MM.1S (cell line): ENCODE measurements around the gene PCCA.
"Not testable (repeated sequence)": the region's sequence is repeated elsewhere in the genome, so short reads cannot be mapped to it uniquely, and the experiment has no call there.

Source experiments
- DNase-seq: peaks from one replicate; pipeline ENCODE4 v3.0.0-alpha.2; 2015
- H2AFZ ChIP-seq: fragments of 300-600 bp; sonication (generic); 2 replicates; pipeline ENCODE4 v1.6.0; 2016; ENCODE audit warnings: antibody characterized with exemption, low read length
- H3F3A ChIP-seq: fragments of 300-600 bp; sonication (generic); 2 replicates; pipeline ENCODE4 v1.6.1; 2016; ENCODE audit warnings: mild to moderate bottlenecking, antibody characterized with exemption, low read length, moderate library complexity, mixed read lengths; ENCODE audit not compliant: insufficient read depth
- H3K27ac ChIP-seq: fragments of 300-600 bp; sonication (generic); 2 replicates; pipeline ENCODE4 v1.5.1; 2016; ENCODE audit warnings: mild to moderate bottlenecking, low read length
- H3K27me3 ChIP-seq: fragments of 300-600 bp; sonication (generic); replicated peaks from 2 replicates; pipeline ENCODE4 v1.6.0; 2016; ENCODE audit warnings: low read length; ENCODE audit not compliant: insufficient read depth
- H3K36me3 ChIP-seq: fragments of 300-600 bp; sonication (generic); replicated peaks from 2 replicates; pipeline ENCODE4 v1.6.1; 2016; ENCODE audit warnings: mild to moderate bottlenecking, low read length, mixed read lengths; ENCODE audit not compliant: insufficient read depth
- H3K4me1 ChIP-seq: fragments of 300-600 bp; sonication (generic); 2 replicates; pipeline ENCODE4 v1.6.1; 2016; ENCODE audit warnings: low read length, mixed read lengths
- H3K4me2 ChIP-seq: fragments of 300-600 bp; sonication (generic); 2 replicates; pipeline ENCODE4 v1.6.0; 2016; ENCODE audit warnings: low read depth, low read length
- H3K4me3 ChIP-seq: fragments of 300-600 bp; sonication (generic); 2 replicates; pipeline ENCODE4 v1.5.1; 2016; ENCODE audit warnings: low read length, mixed read lengths
- H3K79me2 ChIP-seq: fragments of 300-600 bp; sonication (generic); 2 replicates; pipeline ENCODE4 v1.6.1; 2016; ENCODE audit warnings: mixed run types, low read length, mixed read lengths
- H3K9ac ChIP-seq: fragments of 300-600 bp; sonication (generic); 2 replicates; pipeline ENCODE4 v1.6.1; 2016; ENCODE audit warnings: low read length, mixed read lengths
- H3K9me2 ChIP-seq: fragments of 300-600 bp; sonication (generic); replicated peaks from 2 replicates; pipeline ENCODE4 v1.6.1; 2016; ENCODE audit warnings: mild to moderate bottlenecking, low read length, mixed read lengths; ENCODE audit not compliant: insufficient read depth
- H3K9me3 ChIP-seq: fragments of 300-600 bp; sonication (generic); replicated peaks from 2 replicates; pipeline ENCODE4 v1.6.1; 2016; ENCODE audit warnings: mild to moderate bottlenecking, low read length, mixed read lengths; ENCODE audit not compliant: insufficient read depth
- H4K20me1 ChIP-seq: fragments of 300-600 bp; sonication (generic); 2 replicates; pipeline ENCODE4 v1.6.1; 2016; ENCODE audit warnings: mild to moderate bottlenecking, low read length, moderate library complexity, mixed read lengths; ENCODE audit not compliant: insufficient read depth
- CTCF ChIP-seq: fragments of 300-600 bp; sonication (generic); IDR thresholded peaks from 2 replicates; pipeline ENCODE4 v1.5.1; 2016; ENCODE audit warnings: antibody characterized with exemption, low read length, mixed read lengths
- EZH2 ChIP-seq: fragments of 300-600 bp; sonication (generic); optimal IDR thresholded peaks from 2 replicates; pipeline ENCODE3; 2017; ENCODE audit warnings: low read depth, mild to moderate bottlenecking, antibody characterized with exemption, low read length, mixed read lengths
- EZH2phosphoT487 ChIP-seq: fragments of 300-600 bp; sonication (generic); IDR thresholded peaks from 2 replicates; pipeline ENCODE4 v1.6.1; 2018; ENCODE audit warnings: antibody characterized with exemption, low read length

PCCA gene

GRCh38 chr13:100566543-100566942 is 477.6 kb downstream of the PCCA start:
- no peaks in the 10 kb centered on the region for H3K36me3 ChIP-seq
- H2AFZ ChIP-seq: no peak overlapping the region
- H4K20me1 ChIP-seq: no peaks in the 10 kb centered on the region
- no peaks in the 10 kb centered on the region for H3F3A ChIP-seq
- no peak for DNase-seq
- no peak overlapping the region for H3K4me2 ChIP-seq
- H3K4me3 ChIP-seq: no peak overlapping the region
- no peak overlapping the region for H3K27ac ChIP-seq
- no peaks in the 10 kb centered on the region for H3K9me2 ChIP-seq
- H3K4me1 ChIP-seq: no peaks in the 10 kb centered on the region
- H3K27me3 ChIP-seq: no peaks in the 10 kb centered on the region
- TF ChIP-seq EZH2 (no peak), EZH2phosphoT487 (no peak), CTCF (no peak)
- no peaks in the 10 kb centered on the region for H3K79me2 ChIP-seq
- no peaks in the 10 kb centered on the region for H3K9me3 ChIP-seq
- no peak overlapping the region for H3K9ac ChIP-seq

- Histone ChIP-seq H3K4me2 (peak overlapping the region; percentile 55), H3K79me2 (no peaks in the 10 kb centered on the region), H3F3A (peaks cover 4% of the 10 kb centered on the region; the same call in 1 of the 2 replicates), H3K9me2 (no peaks in the 10 kb centered on the region), H3K27me3 (no peaks in the 10 kb centered on the region), H4K20me1 (no peaks in the 10 kb centered on the region), H3K4me3 (peak overlapping the region; percentile 17; the same call in 1 of the 2 replicates), H3K27ac (peak overlapping the region; percentile 25; the same call in 1 of the 2 replicates), H2AFZ (no peak overlapping the region), H3K36me3 (no peaks in the 10 kb centered on the region), H3K9ac (no peak overlapping the region), H3K4me1 (peaks cover 22% of the 10 kb centered on the region), H3K9me3 (no peaks in the 10 kb centered on the region)
- TF ChIP-seq CTCF: peak; percentile 88
- no peak for TF ChIP-seq EZH2phosphoT487
- DNase-seq: peak; percentile 79
Observed at GRCh38 chr13:100573121-100573520, 484.2 kb downstream of the PCCA start.

GRCh38 chr13:100577239-100577638 is 488.3 kb downstream of the PCCA start:
- not testable (repeated sequence) for H3K9me3 ChIP-seq, H4K20me1 ChIP-seq, H3K9ac ChIP-seq, H3K4me3 ChIP-seq, H3K4me2 ChIP-seq, H3K27ac ChIP-seq, H3K9me2 ChIP-seq, H2AFZ ChIP-seq, H3K27me3 ChIP-seq, H3F3A ChIP-seq, H3K36me3 ChIP-seq, H3K79me2 ChIP-seq, DNase-seq
- peaks cover 22% of the 10 kb centered on the region for H3K4me1 ChIP-seq
